ENCODE data around the gene SLC23A2.

Gene SLC23A2

DNA sequence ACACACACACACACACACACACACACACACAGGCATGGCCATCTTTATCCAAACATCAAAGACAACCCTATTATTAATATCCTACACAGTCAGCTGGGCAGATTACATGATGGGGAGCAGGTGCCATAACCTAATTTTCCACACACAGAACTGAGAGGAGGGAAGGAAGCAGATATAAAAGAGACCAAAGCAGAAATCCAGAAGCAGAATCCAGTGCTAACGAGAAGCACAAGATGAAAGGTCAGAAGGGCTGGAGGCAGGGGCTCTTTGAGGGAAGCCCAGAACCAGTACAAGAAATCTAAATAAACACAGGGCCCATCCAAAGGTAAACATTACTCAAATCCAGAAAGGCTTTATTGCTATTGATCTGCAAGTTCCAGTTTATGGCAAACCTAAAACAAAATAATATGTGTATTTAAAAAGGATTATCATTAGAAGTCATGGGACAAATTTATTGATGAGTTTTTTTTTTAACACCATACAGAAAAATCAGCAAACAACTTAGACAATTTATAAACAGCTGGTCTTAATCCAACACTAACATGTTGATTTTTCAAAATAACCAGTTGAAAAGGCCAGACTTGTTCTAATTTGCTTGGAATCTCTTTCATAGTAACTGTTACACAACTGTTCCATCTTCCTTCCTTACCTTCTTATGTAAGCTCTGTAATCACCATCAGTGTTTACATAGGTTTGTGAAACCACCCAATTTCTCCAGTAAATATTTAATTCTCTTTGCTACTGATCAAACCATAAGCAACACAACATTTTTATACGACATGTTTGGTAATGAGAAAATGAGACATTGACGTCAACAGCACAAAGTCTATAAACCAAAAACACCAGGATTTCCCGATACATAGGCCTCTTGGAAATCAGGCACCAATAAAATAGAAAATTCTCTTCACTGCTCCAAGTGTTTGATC, 34.2 kb downstream of the SLC23A2 start:
- no peak for DNase-seq (ENCODE audit: low spot score)

GRCh38 chr20:4962241-4962855, 39.0 kb downstream of the SLC23A2 start:
- DNase-seq (ENCODE audit: low spot score), result no peak

DNA sequence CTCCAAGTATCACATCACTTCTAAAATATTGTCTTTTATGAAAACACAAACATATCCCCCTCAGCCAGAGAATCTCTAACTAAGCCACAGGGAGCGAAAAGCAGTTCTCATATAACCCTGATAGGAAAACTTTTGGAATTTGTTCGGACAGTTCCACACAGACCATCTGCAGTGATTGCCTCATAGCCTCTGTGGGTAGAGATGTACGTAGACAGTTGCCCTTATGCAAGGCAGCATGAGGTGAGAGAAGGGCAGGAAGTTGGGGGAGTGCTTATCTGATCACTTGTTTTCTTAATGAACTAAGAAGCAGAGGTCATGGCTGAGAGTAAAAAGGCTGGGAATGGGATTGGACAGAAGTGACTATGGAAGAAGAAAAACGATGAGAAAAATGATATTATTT, 39.6 kb downstream of the SLC23A2 start:
- no peak for DNase-seq (ENCODE audit: low spot score)

DNA sequence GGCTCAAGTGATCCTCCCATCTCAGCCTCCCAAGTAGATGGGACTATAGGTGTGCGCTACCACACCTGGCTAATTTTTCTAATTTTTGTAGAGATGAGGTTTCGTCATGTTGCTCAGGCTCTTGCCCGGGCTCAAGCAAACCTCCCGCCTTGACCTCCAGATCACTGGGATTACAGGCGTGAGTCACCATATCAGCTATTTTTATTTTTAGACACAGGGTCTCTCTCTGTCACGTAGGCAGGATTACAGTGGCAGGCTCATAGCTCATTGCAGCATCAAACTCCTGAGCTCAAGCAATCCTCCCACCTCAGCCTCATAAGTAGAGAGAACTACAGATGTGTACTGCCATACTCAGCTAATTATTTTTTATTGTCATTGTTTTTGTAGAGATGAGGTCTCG, 41.7 kb downstream of the SLC23A2 start:
- no peak for DNase-seq (ENCODE audit: low spot score)

DNA sequence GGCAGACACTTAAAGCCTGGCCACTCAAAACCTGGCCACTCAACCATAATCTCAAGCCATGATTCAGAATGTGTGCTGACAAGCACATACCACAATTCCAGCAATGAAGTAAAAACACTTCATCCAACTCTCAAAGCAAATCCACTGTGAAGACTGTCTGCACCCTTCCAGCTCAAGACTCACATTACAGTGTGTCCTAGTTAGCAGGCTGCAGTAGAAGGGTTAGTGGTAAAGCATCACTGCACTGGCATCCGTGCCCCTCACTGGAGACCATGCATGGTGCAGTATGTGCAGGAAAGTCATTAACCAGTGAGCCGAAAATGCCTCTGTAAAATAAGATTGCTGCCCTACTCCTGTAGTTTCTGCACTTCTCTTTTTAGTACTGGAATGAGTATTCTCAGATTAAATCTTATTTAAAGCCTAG, 43.4 kb downstream of the SLC23A2 start:
- DNase-seq (ENCODE audit: low spot score), result peak; percentile 74

- no peak for DNase-seq (ENCODE audit: low spot score)
Measured at GRCh38 chr20:4957187-4957586, 44.1 kb downstream of the SLC23A2 start.

DNA sequence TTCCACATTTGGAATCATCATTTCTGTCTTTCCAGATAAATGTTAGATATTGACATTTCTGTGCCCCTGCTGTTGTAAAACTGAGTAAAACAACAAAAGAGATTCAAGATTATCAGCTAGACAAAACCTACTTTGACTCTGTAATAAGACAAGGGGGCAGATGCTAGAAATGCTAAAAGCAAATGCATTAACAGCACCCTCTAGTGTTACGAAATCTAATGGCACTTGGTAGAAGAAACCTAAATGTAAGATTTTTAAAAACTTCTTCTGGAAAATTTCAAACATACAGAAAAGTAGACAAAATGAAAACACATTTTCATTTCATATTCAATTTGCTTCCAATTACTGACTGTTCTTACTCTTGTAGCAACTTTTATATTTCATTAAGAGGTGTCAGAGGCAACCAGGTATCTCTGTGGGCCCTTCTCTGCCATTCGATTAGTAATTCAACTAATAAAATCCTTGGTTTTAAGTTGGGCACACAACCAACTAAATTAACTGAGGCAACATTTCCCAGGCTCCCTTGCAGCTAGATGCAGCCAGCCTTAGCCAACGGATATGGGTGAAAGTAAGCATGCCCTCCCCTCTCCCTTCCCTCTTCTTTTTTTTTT, 45.0 kb downstream of the SLC23A2 start:
- DNase-seq (ENCODE audit: low spot score), result peak; percentile 56

GRCh38 chr20:4953881-4954280, 47.4 kb downstream of the SLC23A2 start:
- DNase-seq (ENCODE audit: low spot score), result no peak

DNA sequence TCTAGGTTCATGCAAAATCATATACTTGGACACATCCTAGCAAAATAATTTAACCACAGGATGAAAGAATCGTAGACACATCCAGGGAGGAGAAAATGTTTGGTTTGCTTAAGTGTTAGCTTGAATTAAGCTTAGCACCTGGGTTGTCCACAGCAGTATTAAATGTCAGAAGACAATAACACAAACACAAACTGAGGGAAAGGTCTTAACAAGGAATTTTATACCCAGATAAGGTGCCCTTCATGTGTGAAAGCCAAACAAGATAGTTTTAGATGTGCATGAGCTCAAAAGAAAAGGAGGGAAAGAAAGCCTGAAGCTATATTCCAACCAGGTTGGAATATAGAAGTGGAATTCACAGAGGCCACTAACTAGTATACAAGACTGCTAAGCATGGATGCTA, 49.1 kb downstream of the SLC23A2 start:
- DNase-seq (ENCODE audit: low spot score), result no peak

GRCh38 chr20:4951299-4951698, 50.0 kb downstream of the SLC23A2 start:
- peak; percentile 59 for DNase-seq (ENCODE audit: low spot score)

DNA sequence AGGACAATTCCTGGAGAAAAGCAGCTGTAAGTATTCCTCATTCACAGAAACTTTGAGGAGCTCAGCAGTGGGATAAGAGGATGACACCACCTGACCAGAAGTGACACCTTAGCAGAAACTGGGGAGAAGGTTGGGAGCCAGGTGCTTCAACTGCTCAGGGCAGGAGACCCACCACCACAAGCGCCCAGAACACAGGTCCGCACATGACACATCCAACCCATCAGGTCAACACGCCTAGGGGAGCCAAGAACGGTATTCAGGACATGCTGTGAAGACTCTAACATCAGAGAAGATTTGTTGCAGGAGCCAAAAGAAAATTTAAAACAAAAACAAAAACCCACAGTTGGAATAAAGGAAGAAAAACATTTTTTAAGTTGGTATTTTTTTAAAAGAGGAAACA, 50.5 kb downstream of the SLC23A2 start:
- no peak for DNase-seq (ENCODE audit: low spot score)

DNA sequence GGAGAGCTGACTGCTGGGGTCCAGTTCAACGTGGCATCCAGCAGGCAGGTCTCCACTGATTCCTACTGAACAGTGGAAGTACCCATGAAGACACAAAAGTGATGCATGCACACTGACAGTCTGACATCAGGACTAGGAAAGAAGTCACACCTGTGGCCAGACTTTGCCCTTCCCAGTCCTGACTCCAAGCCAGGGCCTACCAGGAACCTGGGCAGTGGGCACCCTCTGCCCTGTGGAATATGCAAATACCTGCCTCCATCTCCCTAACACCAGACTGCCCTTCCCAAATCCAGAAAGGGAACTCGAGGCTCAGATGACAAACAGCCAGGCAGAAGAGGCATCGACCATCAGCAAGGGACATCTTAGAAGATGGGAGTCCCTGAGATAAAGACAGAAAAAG, 50.9 kb downstream of the SLC23A2 start:
- DNase-seq (ENCODE audit: low spot score), result no peak

DNA sequence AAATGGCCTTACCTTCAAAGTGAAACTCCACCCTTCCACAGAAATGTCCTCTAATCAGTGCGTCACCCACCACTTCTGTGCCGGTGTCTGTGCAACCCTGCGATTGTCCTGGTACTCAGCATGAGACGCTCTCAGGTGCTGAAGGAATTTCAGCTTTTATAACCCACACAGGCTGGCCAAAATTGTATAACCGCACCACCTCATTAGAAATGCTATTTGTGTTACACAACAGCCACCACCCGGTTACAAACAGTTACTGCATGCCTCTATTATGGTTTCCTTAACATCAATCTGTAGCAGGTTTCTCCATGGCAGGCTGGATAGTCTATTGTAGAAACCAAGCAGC, 51.5 kb downstream of the SLC23A2 start:
- DNase-seq (ENCODE audit: low spot score), result peak; percentile 56

DNA sequence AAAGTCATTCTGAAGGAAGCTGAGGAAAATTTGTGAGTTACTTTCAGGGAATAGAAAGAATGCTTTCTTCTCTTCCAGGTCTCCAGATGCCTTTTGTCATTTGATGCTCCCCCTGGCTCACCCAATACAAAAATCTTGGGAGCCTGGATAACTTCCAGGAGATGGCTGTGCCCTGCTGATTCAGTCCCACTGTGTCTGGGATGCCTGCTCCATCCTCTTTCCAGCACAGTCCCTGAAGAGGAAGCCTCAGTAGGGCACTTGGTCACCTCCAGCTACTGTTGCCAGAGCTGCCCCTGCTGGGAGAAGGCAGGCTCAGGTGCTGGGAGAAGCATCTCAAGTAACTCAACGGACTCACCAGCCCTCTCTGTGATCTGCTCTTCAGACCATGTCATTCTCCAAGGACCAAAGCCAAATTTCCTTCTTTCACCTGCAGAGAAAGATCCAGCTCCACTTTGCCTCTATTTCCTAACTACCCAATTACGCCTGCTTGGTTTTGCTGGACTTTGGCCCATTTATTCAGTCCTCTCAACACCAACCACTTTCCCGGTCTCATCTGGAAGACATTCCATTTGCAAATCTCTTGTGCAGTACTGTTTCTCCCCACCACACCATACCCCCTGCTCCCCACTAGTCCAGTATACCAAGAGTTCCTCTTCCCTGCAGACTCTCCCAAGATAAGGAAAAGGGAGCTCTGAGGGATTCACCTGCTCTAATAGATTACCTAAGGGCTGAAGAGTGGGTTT, 53.3 kb downstream of the SLC23A2 start:
- no peak for DNase-seq (ENCODE audit: low spot score)

- peak; percentile 34 for DNase-seq (ENCODE audit: low spot score)
Measured at GRCh38 chr20:4946986-4947385, 54.3 kb downstream of the SLC23A2 start.

- DNase-seq (ENCODE audit: low spot score), result no peak
Measured at GRCh38 chr20:4946585-4946984, 54.7 kb downstream of the SLC23A2 start.

DNA sequence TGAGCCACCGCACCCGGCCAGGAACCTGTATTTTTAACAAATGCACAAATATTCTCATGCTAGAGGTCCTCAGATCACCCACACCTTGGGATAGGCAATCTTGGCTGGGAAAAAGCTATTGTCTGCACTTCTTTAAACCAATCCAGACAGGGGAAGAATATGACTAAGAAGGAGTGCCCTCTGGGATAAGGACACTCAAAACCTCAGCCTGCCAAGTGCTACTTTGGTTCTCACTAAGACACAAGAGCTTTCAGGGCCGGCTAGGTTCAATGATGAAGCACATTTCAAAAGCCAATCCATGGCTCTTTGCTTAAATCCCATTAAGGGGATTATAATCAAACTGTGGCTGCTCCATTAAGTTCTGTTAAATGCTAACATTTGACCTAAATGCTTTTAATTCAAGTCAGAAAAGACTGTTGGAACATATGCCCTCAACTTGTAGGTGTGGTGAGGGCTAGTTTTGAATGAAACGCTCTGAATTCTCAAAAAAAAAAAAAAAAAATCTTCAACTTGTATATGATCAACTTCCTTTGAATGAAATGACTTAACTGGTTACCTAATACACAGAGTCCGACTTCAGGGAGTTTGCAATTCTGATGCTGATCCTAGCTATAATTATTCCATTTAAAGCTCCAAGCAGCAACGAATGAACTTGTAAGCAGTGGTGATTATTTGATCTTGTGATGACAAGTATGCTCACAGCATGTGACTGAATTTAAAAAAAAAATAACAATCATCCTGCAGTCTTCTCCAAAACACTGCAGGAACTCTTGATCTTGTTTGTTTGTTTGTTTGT, 56.6 kb downstream of the SLC23A2 start:
- DNase-seq (ENCODE audit: low spot score), result no peak

GRCh38 chr20:4942331-4942730, 59.0 kb downstream of the SLC23A2 start:
- peak; percentile 18 for DNase-seq (ENCODE audit: low spot score)

DNA sequence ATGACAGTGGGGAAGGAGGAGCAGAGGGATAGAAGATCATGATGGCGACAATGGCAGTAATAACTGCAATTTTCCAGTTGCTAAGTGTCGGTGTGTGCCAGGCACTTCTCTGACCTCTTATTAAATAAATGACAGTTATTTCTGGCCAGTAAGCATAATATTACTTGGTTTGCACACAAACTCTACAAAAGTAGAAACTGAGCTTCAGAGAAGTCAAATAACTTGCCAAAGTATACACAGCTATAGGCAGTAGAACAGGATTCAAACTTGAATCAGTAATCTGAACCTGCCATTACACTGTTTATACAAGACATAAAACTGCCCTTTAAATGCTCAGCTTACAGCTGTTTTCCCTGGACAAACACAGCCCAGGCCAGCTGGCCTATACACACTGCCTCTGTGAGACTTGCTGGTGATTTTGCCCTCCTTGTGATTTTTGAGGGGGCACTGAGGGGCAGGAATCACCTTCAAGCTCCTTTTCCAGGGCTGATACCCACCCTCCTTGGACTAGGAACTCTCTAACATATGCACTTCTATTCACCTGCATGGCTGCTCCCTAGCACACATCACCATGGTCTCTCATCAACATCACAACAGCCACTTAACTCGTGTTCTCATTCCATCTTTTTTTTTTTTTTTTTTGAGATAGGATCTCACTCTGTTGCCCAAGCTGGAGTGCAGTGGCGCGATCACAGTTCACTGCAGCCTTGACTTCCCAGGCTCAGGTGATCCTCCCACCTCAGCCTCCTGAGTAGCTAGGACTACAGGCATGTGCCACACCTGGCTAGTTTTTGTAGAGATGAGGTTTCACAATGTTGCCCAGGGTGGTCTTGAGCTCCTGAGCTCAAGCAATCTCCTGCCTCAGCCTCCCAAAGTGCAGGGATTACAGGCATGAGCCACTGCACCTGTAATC, 63.6 kb downstream of the SLC23A2 start:
- no peak for DNase-seq (ENCODE audit: low spot score)

- DNase-seq (ENCODE audit: low spot score), result no peak
Measured at GRCh38 chr20:4936851-4937406, 64.4 kb downstream of the SLC23A2 start.

Measured in kidney tubule cell (primary cell).